Endothelial cell of umbilical vein (primary cell): ENCODE data around the gene USP36. TPM values are rescaled to one million over a fixed set of nuclear protein-coding genes. Genes with fewer than 3 reads are reported as not detected.
A peak's percentile ranks its signal among the peaks of the same experiment; 100 is the strongest.

Experiments used
- BruUV-seq: library from RNA; stranded (reverse); fragments of 400-500 nt; replicated peaks from 2 replicates; lab custom pipeline; 2021; lab: Mats Ljungman, UMichigan
- CTCF ChIA-PET: fragments of 300-600, 350-600 bp; sonication (Branson Sonifier 250); formaldehyde crosslinking; loops from one replicate; lab custom pipeline; 2021; ENCODE audit warnings: antibody characterized with exemption, inconsistent platforms; lab: Charles Lee
- POLR2A ChIA-PET: fragments of 300-600, 350-600 bp; sonication (Branson Sonifier 250); formaldehyde crosslinking; loops from one replicate; lab custom pipeline; 2021; ENCODE audit warnings: antibody characterized with exemption, inconsistent platforms; lab: Charles Lee
- DNase-seq: peaks from one replicate; pipeline ENCODE4 v3.0.0-alpha.2; 2011; ENCODE audit warnings: low read depth, low spot score
- FAIRE-seq: peaks from 2 replicates; lab custom pipeline; 2011; peaks lifted over from hg19 to GRCh38; lab: Jason Lieb, UNC
- H2AFZ ChIP-seq: 2 replicates; pipeline ENCODE4 v1.6.0; 2012; ENCODE audit warnings: low read depth, low read length, control low read depth, inconsistent platforms
- H3K27ac ChIP-seq: 2 replicates; pipeline ENCODE4 v1.5.1; 2011; ENCODE audit warnings: low read depth, mild to moderate bottlenecking, control low read depth, low read length, moderate library complexity; ENCODE audit not compliant: insufficient read depth
- H3K27me3 ChIP-seq, 2 experiments: 2 replicates each; pipeline versions ENCODE4 v1.6.0 to v1.6.1; 2011; ENCODE audit warnings: low read length in 2 of 2, mixed read lengths in 1 of 2; ENCODE audit not compliant: control insufficient read depth in 2 of 2, insufficient read depth in 2 of 2
- H3K36me3 ChIP-seq, 2 experiments: 2 replicates in 1 of 2; 3 replicates in 1 of 2; pipeline ENCODE4 v1.5.1; 2011; ENCODE audit warnings: low read length in 2 of 2, mild to moderate bottlenecking in 1 of 2, moderate library complexity in 1 of 2; ENCODE audit not compliant: control insufficient read depth in 2 of 2, insufficient read depth in 2 of 2; ENCODE audit errors: extremely low read depth in 1 of 2
- H3K4me1 ChIP-seq: 3 replicates; pipeline ENCODE4 v1.5.1; 2011; ENCODE audit warnings: mild to moderate bottlenecking, low read length; ENCODE audit not compliant: control insufficient read depth, insufficient read depth; ENCODE audit errors: extremely low read depth
- H3K4me2 ChIP-seq: 2 replicates; pipeline ENCODE4 v1.6.1; 2011; ENCODE audit warnings: low read length, control low read depth, mixed read lengths; ENCODE audit not compliant: insufficient read depth
- H3K4me3 ChIP-seq, 3 experiments: fragments of 200-600 bp in 1 of 3; sonication (generic), shearing (Covaris generic) in 1 of 3; replicated peaks in 1 of 3; 2 replicates each; pipeline ENCODE4 v1.5.1; 2011 to 2016; ENCODE audit warnings: control low read depth in 3 of 3, low read length in 3 of 3, mild to moderate bottlenecking in 2 of 3, inconsistent platforms in 1 of 3, low read depth in 1 of 3, moderate library complexity in 1 of 3; ENCODE audit not compliant: insufficient read depth in 1 of 3
- H3K79me2 ChIP-seq: 2 replicates; pipeline ENCODE4 v1.6.0; 2012; ENCODE audit warnings: low read length, inconsistent platforms; ENCODE audit not compliant: control insufficient read depth, insufficient read depth
- H3K9ac ChIP-seq: replicated peaks from 2 replicates; pipeline ENCODE3; 2011; ENCODE audit warnings: low read length, control low read depth; ENCODE audit not compliant: insufficient read depth; ENCODE audit errors: extremely low read depth
- H3K9me1 ChIP-seq: replicated peaks from 3 replicates; pipeline ENCODE4 v1.6.0; 2011; ENCODE audit warnings: mild to moderate bottlenecking, low read length; ENCODE audit not compliant: control insufficient read depth, insufficient read depth; ENCODE audit errors: extremely low read depth
- H3K9me3 ChIP-seq: replicated peaks from 2 replicates; pipeline ENCODE4 v1.5.1; 2012; ENCODE audit warnings: low read length, inconsistent platforms; ENCODE audit not compliant: control insufficient read depth, insufficient read depth
- H4K20me1 ChIP-seq: replicated peaks from 2 replicates; pipeline ENCODE3; 2011; ENCODE audit warnings: mild to moderate bottlenecking, low read length; ENCODE audit not compliant: control insufficient read depth, insufficient read depth; ENCODE audit errors: extremely low read depth
- EZH2 ChIP-seq: IDR thresholded peaks from 2 replicates; pipeline ENCODE4 v1.6.1; 2012; ENCODE audit warnings: borderline replicate concordance, low read depth, mild to moderate bottlenecking, moderate library complexity, low read length, inconsistent platforms; ENCODE audit not compliant: severe bottlenecking
- FOS ChIP-seq: IDR thresholded peaks from 2 replicates; pipeline ENCODE4 v1.6.1; 2011; ENCODE audit warnings: mild to moderate bottlenecking, low read length, moderate library complexity, borderline replicate concordance; ENCODE audit not compliant: insufficient read depth
- GATA2 ChIP-seq: IDR thresholded peaks from 2 replicates; pipeline ENCODE4 v1.7.0; 2011; ENCODE audit warnings: low read depth, mild to moderate bottlenecking, moderate library complexity, mixed read lengths, low read length; ENCODE audit not compliant: insufficient read length, insufficient read depth
- POLR2A ChIP-seq: IDR thresholded peaks from 2 replicates; pipeline ENCODE4 v1.6.1; 2012; ENCODE audit warnings: low read depth, mild to moderate bottlenecking, control low read depth, low read length
- dilution Hi-C: fragments of 300-500 bp; cut with MboI; formaldehyde crosslinking; loops from one replicate; pipeline ENCODE4 v1.15.0; 2019; ENCODE audit warnings: low sequenced_read_pairs; ENCODE audit not compliant: extremely low pct_ligation_motif_present
- intact Hi-C: fragments of 100-400 bp; cut with micrococcal nuclease; formaldehyde crosslinking; loops from one replicate; pipeline ENCODE4 v1.10.0; 2022
- polyA plus RNA-seq, 4 experiments: library from polyadenylated mRNA; depleted of rRNA in 3 of 4; stranded (reverse) in 3 of 4; unstranded in 1 of 4; fragments of >200 nt; gene quantifications; 2 replicates each; pipeline versions ENCODE4 v1.2.1 to v1.2.3, GENCODE V29; 2011 to 2012; ENCODE audit warnings: missing spikeins in 1 of 4
- total RNA-seq: library from RNA; stranded (reverse); gene quantifications from 2 replicates; pipeline ENCODE4 v1.2.3, GENCODE V29; 2021

Gene USP36
- total and polyA plus RNA-seq, 2 donors (not counting 3 experiments of a cell fraction or from before 2014, with no cell fraction given) = 29.8 to 46.6 TPM

DNA sequence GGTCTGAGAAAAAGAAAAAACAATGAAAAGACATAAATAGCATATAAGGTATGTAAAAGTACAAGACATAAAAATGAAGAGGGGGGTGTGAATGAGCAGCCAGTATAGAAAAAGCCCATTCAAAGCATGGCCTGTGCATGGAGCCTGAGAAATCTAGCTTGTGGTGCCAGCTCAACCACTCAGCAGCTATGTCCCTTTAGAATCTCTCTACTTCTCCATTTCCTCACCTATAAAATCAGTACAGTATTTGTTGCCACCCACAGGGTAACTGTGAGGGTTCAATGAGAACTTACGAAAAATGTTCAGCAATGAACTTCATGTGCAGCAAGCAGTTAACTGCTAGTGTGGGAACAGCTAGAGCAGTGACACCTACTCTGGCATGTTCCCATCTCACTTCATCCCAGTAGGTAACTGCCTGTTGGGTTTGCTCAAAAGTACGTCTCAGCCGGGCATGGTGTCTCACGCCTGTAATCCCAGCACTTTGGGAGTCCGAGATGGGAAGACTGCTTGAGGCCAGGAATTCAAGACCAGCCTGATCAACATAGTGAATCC lies 73.8 kb downstream of the USP36 start:
- no peaks in the 10 kb centered on the region for H3K9me3 ChIP-seq
- no peak overlapping the region for H2AFZ ChIP-seq
- no peaks in the 10 kb centered on the region for H4K20me1 ChIP-seq
- no peak overlapping the region for H3K4me2 ChIP-seq
- FAIRE-seq (peak; percentile 55), DNase-seq (no peak)
- ChIA-PET CTCF (interaction anchor here (0.6 to 1.3 kb wide), 2 partner anchors 17 to 59 kb away, joined by 3 to 4 read pairs; no protein-coding TSS in a partner anchor), POLR2A (no interaction called here)
- peaks cover 29% of the 10 kb centered on the region for H3K4me1 ChIP-seq
- no peak overlapping the region for H3K27ac ChIP-seq
- no peaks in the 10 kb centered on the region for H3K9me1 ChIP-seq
- intact Hi-C loops (loop anchor here (2.0 kb wide), 1 partner anchor 14 kb away; no protein-coding TSS in a partner anchor), dilution Hi-C loops (no loop called here)
- no peaks in the 10 kb centered on the region for H3K27me3 ChIP-seq
- H3K4me3 ChIP-seq = no peak overlapping the region
- H3K36me3 ChIP-seq = no peaks in the 10 kb centered on the region
- no TSS peak for BruUV-seq
- peaks cover 10% of the 10 kb centered on the region for H3K79me2 ChIP-seq
- no peak overlapping the region for H3K9ac ChIP-seq
- TF ChIP-seq FOS = no peak
- no peak for TF ChIP-seq EZH2
- no peak for TF ChIP-seq GATA2
- TF ChIP-seq POLR2A = no peak

DNA sequence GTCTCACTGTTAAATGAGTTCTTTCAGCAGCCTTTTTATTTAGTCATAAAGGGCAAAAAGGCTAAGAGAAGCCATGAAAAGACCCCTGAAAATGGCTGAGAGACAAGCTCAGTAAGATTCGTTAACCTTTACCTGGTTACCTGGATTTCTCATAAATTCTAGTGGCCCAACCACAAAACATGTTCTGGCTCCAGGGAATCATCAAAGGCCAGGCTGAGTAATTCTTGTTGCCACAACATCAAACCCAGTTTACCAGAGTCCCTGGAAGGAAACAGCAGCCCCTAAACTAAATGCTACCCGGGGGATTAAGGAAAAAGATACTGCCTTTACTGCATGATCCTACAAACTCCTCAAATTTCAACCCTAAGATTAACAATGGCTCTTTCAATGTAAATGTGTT lies 74.4 kb downstream of the USP36 start:
- dilution Hi-C loops = no loop called here
- DNase-seq = no peak
- Histone ChIP-seq H3K9me3 (no peaks in the 10 kb centered on the region), H3K79me2 (peaks cover 10% of the 10 kb centered on the region), H3K36me3 (no peaks in the 10 kb centered on the region), H3K9me1 (no peaks in the 10 kb centered on the region), H3K27me3 (no peaks in the 10 kb centered on the region), H3K4me2 (no peak overlapping the region), H4K20me1 (no peaks in the 10 kb centered on the region), H2AFZ (no peak overlapping the region), H3K4me1 (peaks cover 30% of the 10 kb centered on the region), H3K4me3 (no peak overlapping the region), H3K27ac (no peak overlapping the region), H3K9ac (no peak overlapping the region)
- CTCF ChIA-PET = interaction anchor here (0.6 kb wide), 1 partner anchor 18 kb away, joined by 3 read pairs; no protein-coding TSS in a partner anchor
- POLR2A ChIA-PET = no interaction called here
- no TSS peak for BruUV-seq
- no peak for TF ChIP-seq FOS
- FAIRE-seq = no peak
- intact Hi-C loops = loop anchor here (2.0 kb wide), 1 partner anchor 15 kb away; no protein-coding TSS in a partner anchor
